Measurements from ENCODE around the gene SRC. TPM values are rescaled to one million over a fixed set of nuclear protein-coding genes. Genes with fewer than 3 reads are reported as not detected.

Gene SRC
- total RNA-seq, 4 donors from 2014 or later = 18.8 to 39.5 (median 26.0) TPM

DNA sequence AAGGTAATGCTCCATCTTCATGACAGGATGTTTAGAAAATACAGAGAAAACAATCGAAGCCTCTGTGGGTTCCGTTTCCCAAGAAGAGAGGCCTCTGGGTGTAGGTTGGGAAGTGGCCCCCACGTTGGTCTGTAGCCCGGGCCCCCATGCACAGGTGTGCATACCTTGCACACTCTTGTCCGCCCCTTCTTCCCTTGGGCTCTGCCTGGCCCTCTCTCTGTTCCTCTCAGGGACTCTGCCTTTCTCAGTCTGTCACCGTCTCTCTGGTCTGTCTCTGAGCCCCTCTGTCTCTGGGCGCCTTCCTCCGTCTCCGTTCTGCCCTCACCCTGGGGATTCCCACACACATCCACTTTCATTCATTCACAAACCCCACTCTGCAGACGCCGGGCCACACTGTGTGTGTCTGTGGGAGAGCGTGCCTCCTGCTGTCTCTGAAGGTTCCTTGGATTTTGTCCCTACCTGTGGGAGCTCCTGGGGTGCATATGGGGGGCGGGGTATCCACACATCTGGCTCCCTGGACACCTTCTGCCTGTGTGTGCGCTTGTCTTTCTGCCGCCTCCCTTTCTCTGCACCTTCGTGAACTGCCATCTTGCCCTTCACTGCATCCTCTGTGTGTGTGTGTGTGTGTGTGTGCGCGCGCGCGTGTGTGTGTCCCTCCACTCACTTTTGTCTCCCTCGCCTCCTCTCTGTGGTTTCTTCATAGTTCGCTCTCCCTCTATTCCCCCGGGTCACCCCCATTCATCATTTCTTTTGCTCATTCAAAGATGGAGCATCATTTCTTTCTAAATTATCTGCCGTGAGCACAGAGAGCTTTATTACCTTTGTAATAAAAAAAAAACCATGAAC lies 75.3 kb downstream of the SRC start:
- Histone ChIP-seq H3K4me3 (no peak overlapping the region), H3K27me3 (peaks cover 38% of the 10 kb centered on the region), H3K27ac (no peak overlapping the region), H3K9me3 (no peaks in the 10 kb centered on the region), H3K36me3 (no peaks in the 10 kb centered on the region), H3K4me1 (peaks cover 4% of the 10 kb centered on the region)
- no peak for TF ChIP-seq POLR2AphosphoS5 (IDR thresholded peaks at IDR 0.05)
- TF ChIP-seq POLR2A (IDR thresholded peaks at IDR 0.05) = no peak
- no peak for TF ChIP-seq EP300 (IDR thresholded peaks at IDR 0.05)
- TF ChIP-seq, protein P1, sequence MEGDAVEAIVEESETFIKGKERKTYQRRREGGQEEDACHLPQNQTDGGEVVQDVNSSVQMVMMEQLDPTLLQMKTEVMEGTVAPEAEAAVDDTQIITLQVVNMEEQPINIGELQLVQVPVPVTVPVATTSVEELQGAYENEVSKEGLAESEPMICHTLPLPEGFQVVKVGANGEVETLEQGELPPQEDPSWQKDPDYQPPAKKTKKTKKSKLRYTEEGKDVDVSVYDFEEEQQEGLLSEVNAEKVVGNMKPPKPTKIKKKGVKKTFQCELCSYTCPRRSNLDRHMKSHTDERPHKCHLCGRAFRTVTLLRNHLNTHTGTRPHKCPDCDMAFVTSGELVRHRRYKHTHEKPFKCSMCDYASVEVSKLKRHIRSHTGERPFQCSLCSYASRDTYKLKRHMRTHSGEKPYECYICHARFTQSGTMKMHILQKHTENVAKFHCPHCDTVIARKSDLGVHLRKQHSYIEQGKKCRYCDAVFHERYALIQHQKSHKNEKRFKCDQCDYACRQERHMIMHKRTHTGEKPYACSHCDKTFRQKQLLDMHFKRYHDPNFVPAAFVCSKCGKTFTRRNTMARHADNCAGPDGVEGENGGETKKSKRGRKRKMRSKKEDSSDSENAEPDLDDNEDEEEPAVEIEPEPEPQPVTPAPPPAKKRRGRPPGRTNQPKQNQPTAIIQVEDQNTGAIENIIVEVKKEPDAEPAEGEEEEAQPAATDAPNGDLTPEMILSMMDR (IDR thresholded peaks at IDR 0.05) = no peak
- WGBS = 70% methylated on average over 25 of the region's 25 CpGs
- no peak for DNase-seq (ENCODE audit: low spot score in 2 of 2)

DNA sequence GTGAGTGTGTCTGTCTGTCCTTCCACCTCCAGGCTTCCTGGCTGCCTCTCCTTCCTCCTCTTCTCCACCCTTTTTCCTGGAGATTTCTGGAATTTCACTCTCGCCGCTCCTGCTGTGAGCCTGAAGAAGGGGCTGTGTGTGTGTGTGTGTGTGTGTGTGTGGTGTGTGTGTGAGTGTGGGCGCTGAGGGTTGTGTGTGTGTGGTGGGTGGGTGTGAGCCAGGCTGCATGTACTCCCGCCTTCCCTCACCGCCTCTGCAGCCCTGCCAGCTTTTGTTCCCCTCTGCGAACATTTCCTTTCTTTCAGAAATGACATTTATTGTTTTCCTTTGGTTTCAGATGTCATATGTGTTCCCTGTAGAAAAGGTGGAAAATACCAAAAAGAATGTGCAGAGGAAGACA lies 76.0 kb downstream of the SRC start:
- Histone ChIP-seq H3K36me3 (no peaks in the 10 kb centered on the region), H3K27ac (no peak overlapping the region), H3K27me3 (peaks cover 38% of the 10 kb centered on the region), H3K4me3 (no peak overlapping the region), H3K9me3 (no peaks in the 10 kb centered on the region), H3K4me1 (peaks cover 4% of the 10 kb centered on the region)
- WGBS = 24% methylated on average over 6 of the region's 6 CpGs
- TF ChIP-seq, protein P1 (IDR thresholded peaks at IDR 0.05) = no peak
- TF ChIP-seq POLR2AphosphoS5 (IDR thresholded peaks at IDR 0.05) = no peak
- no peak for TF ChIP-seq POLR2A (IDR thresholded peaks at IDR 0.05)
- no peak for TF ChIP-seq EP300 (IDR thresholded peaks at IDR 0.05)
- no peak for DNase-seq (ENCODE audit: low spot score in 2 of 2)

DNA sequence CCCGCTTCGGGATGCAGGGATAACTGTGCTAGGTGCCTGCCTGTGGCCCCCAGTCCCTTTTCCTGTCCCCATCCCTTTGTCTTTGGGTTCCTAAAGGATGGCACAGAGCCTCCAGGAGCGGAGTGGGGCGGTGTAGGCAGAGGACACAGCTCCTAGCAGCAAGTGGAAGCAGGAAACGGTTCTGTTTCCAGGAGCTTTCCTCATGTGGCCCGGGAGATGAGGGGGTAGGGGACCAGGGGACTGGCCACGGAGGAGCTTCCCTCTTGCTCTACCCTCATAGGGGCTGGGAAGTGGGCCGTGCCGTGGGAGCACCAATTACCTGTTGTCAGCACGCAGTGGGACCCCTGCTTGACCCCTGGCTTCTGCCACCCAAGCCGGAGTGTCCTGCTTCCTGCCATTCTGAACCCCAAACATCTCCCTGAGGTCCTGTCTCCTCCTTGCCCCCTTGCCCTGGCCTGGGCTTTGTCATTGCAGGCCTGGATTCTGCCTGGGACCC lies 76.9 kb downstream of the SRC start:
- WGBS = 68% methylated on average over 10 of the region's 11 CpGs
- Histone ChIP-seq H3K4me1 (peaks cover 4% of the 10 kb centered on the region), H3K4me3 (no peak overlapping the region), H3K27ac (no peak overlapping the region), H3K9me3 (no peaks in the 10 kb centered on the region), H3K36me3 (no peaks in the 10 kb centered on the region), H3K27me3 (peaks cover 38% of the 10 kb centered on the region)
- no peak for DNase-seq (ENCODE audit: low spot score in 2 of 2)
- TF ChIP-seq EP300 (IDR thresholded peaks at IDR 0.05) = no peak
- TF ChIP-seq, protein P1 (IDR thresholded peaks at IDR 0.05) = no peak
- no peak for TF ChIP-seq POLR2A (IDR thresholded peaks at IDR 0.05)
- no peak for TF ChIP-seq POLR2AphosphoS5 (IDR thresholded peaks at IDR 0.05)

DNA sequence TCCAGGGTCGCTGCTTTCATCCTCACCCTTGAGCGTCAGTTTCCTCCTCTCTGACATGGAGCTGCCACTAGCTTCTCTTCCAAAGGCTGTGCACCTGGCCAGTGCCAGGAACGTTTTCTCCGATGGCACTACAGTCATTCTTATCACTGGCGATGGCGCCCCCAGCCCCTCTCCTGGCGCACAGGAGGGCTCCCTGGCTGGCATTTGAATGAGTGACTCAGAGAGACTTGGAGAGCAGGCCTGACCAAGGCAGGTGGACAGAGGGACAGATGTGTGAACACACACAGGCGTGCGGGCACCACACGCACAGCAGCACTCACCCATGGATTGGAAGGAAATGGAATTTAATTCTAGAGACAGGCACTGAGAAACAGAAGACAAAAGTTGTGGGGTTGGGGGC lies 77.6 kb downstream of the SRC start:
- 93% methylated on average over 10 of the region's 10 CpGs for WGBS
- DNase-seq (ENCODE audit: low spot score in 2 of 2) = no peak
- no peak for TF ChIP-seq POLR2A (IDR thresholded peaks at IDR 0.05)
- TF ChIP-seq POLR2AphosphoS5 (IDR thresholded peaks at IDR 0.05) = no peak
- TF ChIP-seq, protein P1 (IDR thresholded peaks at IDR 0.05) = no peak
- no peak for TF ChIP-seq EP300 (IDR thresholded peaks at IDR 0.05)
- Histone ChIP-seq H3K4me3 (no peak overlapping the region), H3K27me3 (peaks cover 35% of the 10 kb centered on the region), H3K27ac (no peak overlapping the region), H3K9me3 (no peaks in the 10 kb centered on the region), H3K4me1 (peaks cover under 1% of the 10 kb centered on the region), H3K36me3 (no peaks in the 10 kb centered on the region)

DNA sequence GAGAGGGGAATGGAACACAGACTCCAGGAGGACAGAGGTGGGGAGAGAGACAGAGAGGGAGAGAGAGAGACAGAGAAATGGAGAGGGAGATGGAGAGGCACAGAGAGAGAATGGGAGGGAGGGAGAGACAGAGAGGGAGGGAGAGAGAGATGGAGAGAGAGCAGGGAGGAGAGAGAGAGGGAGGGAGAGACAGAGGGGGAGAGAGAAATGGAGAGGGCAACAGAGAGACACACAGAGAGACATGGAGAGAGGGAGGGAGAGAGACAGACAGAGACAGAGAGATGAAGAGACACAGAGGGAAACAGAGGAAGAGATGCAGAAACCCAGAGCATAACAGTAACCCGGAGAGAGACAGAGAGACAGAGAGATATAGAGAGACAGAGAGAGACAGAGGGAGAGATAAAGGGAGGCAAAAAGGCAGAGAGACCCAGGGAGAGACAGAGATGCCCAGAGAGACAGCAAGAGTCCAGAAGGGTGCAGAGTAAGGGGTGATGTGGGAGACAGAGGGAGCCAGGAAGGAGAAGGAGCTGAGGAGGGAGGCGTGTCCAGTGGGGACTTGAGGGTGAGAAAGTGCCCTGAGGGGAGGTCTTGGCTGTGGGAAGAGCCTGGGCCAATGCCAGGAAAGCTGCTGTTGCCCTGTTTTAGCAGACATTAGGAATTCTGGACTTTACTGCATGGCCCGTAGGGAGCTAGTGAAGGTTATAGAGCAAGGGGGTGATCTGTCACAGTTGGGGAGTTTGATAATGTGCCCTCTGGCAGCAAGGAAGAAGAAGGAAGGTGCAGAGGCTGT lies 78.3 kb downstream of the SRC start:
- TF ChIP-seq, protein P1 (IDR thresholded peaks at IDR 0.05) = no peak
- TF ChIP-seq EP300 (IDR thresholded peaks at IDR 0.05) = no peak
- no peak for TF ChIP-seq POLR2AphosphoS5 (IDR thresholded peaks at IDR 0.05)
- no peak for TF ChIP-seq POLR2A (IDR thresholded peaks at IDR 0.05)
- peaks cover 32% of the 10 kb centered on the region for H3K27me3 ChIP-seq
- H3K4me1 ChIP-seq = no peaks in the 10 kb centered on the region
- 69% methylated on average over 3 of the region's 3 CpGs for WGBS
- no peak for DNase-seq (ENCODE audit: low spot score in 2 of 2)
- no peak overlapping the region for H3K27ac ChIP-seq
- H3K4me3 ChIP-seq = no peak overlapping the region
- no peaks in the 10 kb centered on the region for H3K9me3 ChIP-seq
- H3K36me3 ChIP-seq = no peaks in the 10 kb centered on the region

Measured in suprapubic skin (tissue), 4 donors.